HEK293 (cell line): ENCODE measurements around the gene MYL3.

Source experiments
- CTCF ChIA-PET: fragments of 350-600 bp; formaldehyde crosslinking; extraction: SDS; loops from one replicate; lab custom pipeline; 2021; ENCODE audit warnings: antibody characterized with exemption; lab: Yijun Ruan, JAX
- POLR2A ChIA-PET: fragments of 300-600 bp; formaldehyde crosslinking; extraction: SDS; loops from one replicate; lab custom pipeline; 2020; ENCODE audit warnings: antibody characterized with exemption, inconsistent platforms; lab: Yijun Ruan, JAX
- H3K27ac ChIP-seq: fragments of 200-500 bp; sonication (Bioruptor generic); 2 replicates; pipeline ENCODE4 v1.5.1; 2014; ENCODE audit warnings: low read depth, low read length, control low read depth, inconsistent platforms; ENCODE audit errors: extremely low read depth
- H3K36me3 ChIP-seq, 2 experiments: fragments of 200-500 bp in 1 of 2; sonication (Bioruptor generic) in 1 of 2; 1 replicate in 1 of 2; 2 replicates in 1 of 2; pipeline ENCODE4 v1.5.1; 2014 to 2017; ENCODE audit warnings: inconsistent platforms in 2 of 2, low read length in 2 of 2; ENCODE audit not compliant: control insufficient read depth in 2 of 2, insufficient read depth in 1 of 2
- H3K4me1 ChIP-seq: fragments of 200-500 bp; sonication (Bioruptor generic); 2 replicates; pipeline ENCODE4 v1.5.1; 2014; ENCODE audit warnings: mild to moderate bottlenecking, low read length, inconsistent platforms; ENCODE audit not compliant: control insufficient read depth, insufficient read depth
- H3K4me3 ChIP-seq: 2 replicates; pipeline ENCODE4 v1.5.1; 2011; ENCODE audit warnings: low read depth, mild to moderate bottlenecking, control low read depth, low read length, moderate library complexity
- H3K9me3 ChIP-seq: fragments of 200-500 bp; sonication (Bioruptor generic); 2 replicates; pipeline ENCODE4 v1.5.1; 2014; ENCODE audit warnings: low read depth, low read length, inconsistent platforms; ENCODE audit not compliant: control insufficient read depth, insufficient read depth
- EGR2 ChIP-seq: fragments of 450-650 bp; formaldehyde crosslinking; IDR thresholded peaks from 2 replicates; pipeline ENCODE4 v1.5.1; 2016; ENCODE audit warnings: low read depth, missing biosample characterization, missing genetic modification characterization
- GLI4 ChIP-seq: fragments of 450-650 bp; formaldehyde crosslinking; IDR thresholded peaks from 2 replicates; pipeline ENCODE4 v1.5.1; 2016; ENCODE audit warnings: missing biosample characterization, missing genetic modification characterization
- KLF9 ChIP-seq: fragments of 450-650 bp; formaldehyde crosslinking; IDR thresholded peaks from 2 replicates; pipeline ENCODE4 v1.5.1; 2016; ENCODE audit warnings: missing biosample characterization, missing genetic modification characterization, low read depth
- PRDM10 ChIP-seq: fragments of 450-650 bp; formaldehyde crosslinking; IDR thresholded peaks from 2 replicates; pipeline ENCODE4 v1.5.1; 2016; ENCODE audit warnings: missing biosample characterization, missing genetic modification characterization
- SALL2 ChIP-seq: fragments of 450-650 bp; formaldehyde crosslinking; IDR thresholded peaks from 2 replicates; pipeline ENCODE4 v1.5.0; 2017; ENCODE audit warnings: missing biosample characterization, mild to moderate bottlenecking, missing genetic modification characterization, borderline replicate concordance
- TCF7L2 ChIP-seq: IDR thresholded peaks from 2 replicates; pipeline ENCODE4 v1.6.1; 2011; ENCODE audit warnings: low read depth, mild to moderate bottlenecking, inconsistent platforms, low read length, moderate library complexity, borderline replicate concordance
- WT1 ChIP-seq: fragments of 450-650 bp; formaldehyde crosslinking; IDR thresholded peaks from 2 replicates; pipeline ENCODE4 v1.5.1; 2016; ENCODE audit warnings: missing biosample characterization, missing genetic modification characterization
- ZNF10 ChIP-seq: fragments of 450-650 bp; formaldehyde crosslinking; IDR thresholded peaks from 2 replicates; pipeline ENCODE4 v1.5.1; 2017; ENCODE audit warnings: missing biosample characterization, missing genetic modification characterization
- ZNF112 ChIP-seq: fragments of 450-650 bp; formaldehyde crosslinking; IDR thresholded peaks from 2 replicates; pipeline ENCODE4 v1.5.0; 2017; ENCODE audit warnings: missing biosample characterization, missing genetic modification characterization
- ZNF138 ChIP-seq: fragments of 450-650 bp; formaldehyde crosslinking; IDR thresholded peaks from 2 replicates; pipeline ENCODE4 v1.5.1; 2016; ENCODE audit warnings: missing biosample characterization, missing genetic modification characterization, borderline replicate concordance
- ZNF19 ChIP-seq: fragments of 450-650 bp; formaldehyde crosslinking; IDR thresholded peaks from 2 replicates; pipeline ENCODE4; 2016; ENCODE audit warnings: missing biosample characterization, missing genetic modification characterization, low read depth
- ZNF341 ChIP-seq: fragments of 450-650 bp; formaldehyde crosslinking; IDR thresholded peaks from 2 replicates; pipeline ENCODE4; 2016; ENCODE audit warnings: low read depth, missing biosample characterization, missing genetic modification characterization
- ZNF354C ChIP-seq: fragments of 450-650 bp; formaldehyde crosslinking; IDR thresholded peaks from 2 replicates; pipeline ENCODE4 v1.5.1; 2016; ENCODE audit warnings: missing biosample characterization, missing genetic modification characterization, low read depth, borderline replicate concordance
- ZNF391 ChIP-seq: fragments of 450-650 bp; formaldehyde crosslinking; IDR thresholded peaks from 2 replicates; pipeline ENCODE4 v1.5.1; 2016; ENCODE audit warnings: low read depth, missing biosample characterization, missing genetic modification characterization, borderline replicate concordance
- ZNF426 ChIP-seq: fragments of 450-650 bp; formaldehyde crosslinking; IDR thresholded peaks from 2 replicates; pipeline ENCODE4 v1.5.1; 2017; ENCODE audit warnings: missing biosample characterization, missing genetic modification characterization, mild to moderate bottlenecking, inconsistent platforms, moderate library complexity
- ZNF488 ChIP-seq: fragments of 450-650 bp; formaldehyde crosslinking; IDR thresholded peaks from 2 replicates; pipeline ENCODE4 v1.5.1; 2016; ENCODE audit warnings: missing biosample characterization, missing genetic modification characterization
- ZNF501 ChIP-seq: fragments of 450-650 bp; formaldehyde crosslinking; IDR thresholded peaks from 2 replicates; pipeline ENCODE4 v1.5.1; 2016; ENCODE audit warnings: missing biosample characterization, missing genetic modification characterization
- ZNF658 ChIP-seq: fragments of 450-650 bp; formaldehyde crosslinking; IDR thresholded peaks from 2 replicates; pipeline ENCODE4; 2016; ENCODE audit warnings: missing biosample characterization, missing genetic modification characterization
- ZNF664 ChIP-seq: fragments of 450-650 bp; formaldehyde crosslinking; IDR thresholded peaks from 2 replicates; pipeline ENCODE4 v1.5.1; 2016; ENCODE audit warnings: missing biosample characterization, missing genetic modification characterization
- ZNF692 ChIP-seq: fragments of 450-650 bp; formaldehyde crosslinking; IDR thresholded peaks from 2 replicates; pipeline ENCODE4 v1.5.1; 2016; ENCODE audit warnings: missing biosample characterization, missing genetic modification characterization

Gene MYL3

GRCh38 chr3:46891132-46891531 lies 27.9 kb upstream of the MYL3 start:
- POLR2A ChIA-PET = no interaction called here

GRCh38 chr3:46890132-46890531 lies 26.9 kb upstream of the MYL3 start:
- TF ChIP-seq KLF9 (tag by site-specific recombination) (no peak), GLI4 (no peak), PRDM10 (tag by site-specific recombination) (peak; percentile 71)
- CTCF ChIA-PET = interaction anchor here (1.2 to 1.6 kb wide), 2 partner anchors 24 to 181 kb away, joined by 6 to 8 read pairs; no protein-coding TSS in a partner anchor
- POLR2A ChIA-PET = no interaction called here
- H3K4me1 ChIP-seq = no peaks in the 10 kb centered on the region
- H3K9me3 ChIP-seq = no peaks in the 10 kb centered on the region
- no peaks in the 10 kb centered on the region for H3K36me3 ChIP-seq
- H3K27ac ChIP-seq = no peak overlapping the region
- no peak overlapping the region for H3K4me3 ChIP-seq

More at GRCh38 chr3:46891132-46891531, 27.9 kb upstream of the MYL3 start:
- no peak overlapping the region for H3K4me3 ChIP-seq
- TF ChIP-seq ZNF692 (tag by site-specific recombination) = no peak
- TF ChIP-seq PRDM10 (tag by site-specific recombination) = peak; percentile 85
- no peaks in the 10 kb centered on the region for H3K36me3 ChIP-seq
- CTCF ChIA-PET = interaction anchor here (0.6 kb wide), 1 partner anchor 269 kb away, joined by 7 read pairs; no protein-coding TSS in a partner anchor
- H3K27ac ChIP-seq = no peak overlapping the region
- H3K9me3 ChIP-seq = no peaks in the 10 kb centered on the region
- H3K4me1 ChIP-seq = no peaks in the 10 kb centered on the region

- no peak for TF ChIP-seq ZNF488 (tag by site-specific recombination)
- TF ChIP-seq ZNF391 = no peak
- TF ChIP-seq ZNF658 (tag by site-specific recombination) = no peak
- no peak for TF ChIP-seq ZNF112 (tag by site-specific recombination)
- TF ChIP-seq ZNF19 (tag by site-specific recombination) = no peak
- TF ChIP-seq SALL2 = no peak
- no peak for TF ChIP-seq ZNF341 (tag by site-specific recombination)
- no peak for TF ChIP-seq ZNF501 (tag by site-specific recombination)
- no peak for TF ChIP-seq ZNF426 (tag by site-specific recombination)
- no peak for TF ChIP-seq ZNF138 (tag by site-specific recombination)
- no peak for TF ChIP-seq WT1 (tag by site-specific recombination)
- TF ChIP-seq ZNF664 (tag by site-specific recombination) = no peak
- no peak for TF ChIP-seq ZNF354C
- TF ChIP-seq TCF7L2 = no peak
- no peak for TF ChIP-seq ZNF10 (tag by site-specific recombination)
- no peak for TF ChIP-seq EGR2 (tag by site-specific recombination)
- no peaks in the 10 kb centered on the region for H3K36me3 ChIP-seq
- no peak overlapping the region for H3K27ac ChIP-seq
- POLR2A ChIA-PET = no interaction called here
- no peak overlapping the region for H3K4me3 ChIP-seq
- H3K4me1 ChIP-seq = no peaks in the 10 kb centered on the region
- CTCF ChIA-PET = interaction anchor here (0.7 to 1.6 kb wide), 3 partner anchors 18 to 181 kb away, joined by 3 to 8 read pairs (median 6); no protein-coding TSS in a partner anchor
- H3K9me3 ChIP-seq = no peaks in the 10 kb centered on the region
These were observed 26.3 kb upstream of the MYL3 start for GRCh38 chr3:46889381-46890110.
